ENCODE data around the gene HDAC2. TPM values are rescaled to one million over a fixed set of nuclear protein-coding genes. Genes with fewer than 3 reads are reported as not detected.

HDAC2 gene
- total and polyA plus RNA-seq, 2 of the 13 experiments (the other 11 are each of a cell fraction or from before 2014, with no cell fraction given): 99.6 to 114 TPM

GRCh38 chr6:113979937-113980336 is 9.0 kb upstream of the HDAC2 start:
- no peak for TF ChIP-seq MAZ (IDR thresholded peaks at IDR 0.05; ENCODE audit: borderline replicate concordance, low read depth, low read length)
- no peak for TF ChIP-seq MAZ (CRISPR knock-in tag; IDR thresholded peaks at IDR 0.05; ENCODE audit: low read depth)
- no peak for TF ChIP-seq ZNF678 (CRISPR knock-in tag; IDR thresholded peaks at IDR 0.05)
- no peak for TF ChIP-seq ZNF235 (CRISPR knock-in tag; IDR thresholded peaks at IDR 0.05; ENCODE audit: borderline replicate concordance)
- TF ChIP-seq POLR2AphosphoS2 (IDR thresholded peaks at IDR 0.05; ENCODE audit: low read depth, low read length): no peak
- no peak for TF ChIP-seq RFX3 (CRISPR knock-in tag; IDR thresholded peaks at IDR 0.05)
- no peak for TF ChIP-seq TRAFD1 (CRISPR knock-in tag; IDR thresholded peaks at IDR 0.05; ENCODE audit: borderline replicate concordance)
- no peak for TF ChIP-seq ZNF784 (CRISPR knock-in tag; IDR thresholded peaks at IDR 0.05; ENCODE audit: borderline replicate concordance)
- TF ChIP-seq ZHX1 (CRISPR knock-in tag; IDR thresholded peaks at IDR 0.05; ENCODE audit: low read depth): no peak
- no peak for TF ChIP-seq ZNF747 (CRISPR knock-in tag; IDR thresholded peaks at IDR 0.05; ENCODE audit: borderline replicate concordance)
- TF ChIP-seq ZNF230 (CRISPR knock-in tag; IDR thresholded peaks at IDR 0.05): no peak
- TF ChIP-seq JARID2 (CRISPR knock-in tag; IDR thresholded peaks at IDR 0.05; ENCODE audit: insufficient replicate concordance): no peak
- no peak for TF ChIP-seq PCBP1 (IDR thresholded peaks at IDR 0.05; ENCODE audit: borderline replicate concordance, low read depth, low read length)
- TF ChIP-seq NPAS2 (CRISPR knock-in tag; IDR thresholded peaks at IDR 0.05; ENCODE audit: borderline replicate concordance): no peak
- no peak for TF ChIP-seq MIXL1 (CRISPR knock-in tag; IDR thresholded peaks at IDR 0.05)
- no peak for TF ChIP-seq ZNF766 (CRISPR knock-in tag; IDR thresholded peaks at IDR 0.05; ENCODE audit: borderline replicate concordance)
- TF ChIP-seq ZNF878 (CRISPR knock-in tag; IDR thresholded peaks at IDR 0.05): no peak
- TF ChIP-seq ZNF44 (CRISPR knock-in tag; IDR thresholded peaks at IDR 0.05): no peak
- no peak for TF ChIP-seq FOXC1 (CRISPR knock-in tag; IDR thresholded peaks at IDR 0.05; ENCODE audit: borderline replicate concordance)
- Histone ChIP-seq H4K20me1 (ENCODE audit: insufficient read depth, low read length) (no peaks in the 10 kb centered on the region), H3K9me3 (ENCODE audit: low read length) (no peaks in the 10 kb centered on the region), H3K79me2 (ENCODE audit: insufficient read depth, low read length) (no peaks in the 10 kb centered on the region), H3K36me3 (replicated peaks in 1 of 2; ENCODE audit: control insufficient read depth in 1 of 2, insufficient read depth in 2 of 2, low read length in 2 of 2) (no peaks in the 10 kb centered on the region), H3K4me3 (replicated peaks in 1 of 3; ENCODE audit: insufficient read depth in 1 of 3, low read depth in 2 of 3, low read length in 3 of 3) (no peak overlapping the region), H3K4me1 (ENCODE audit: insufficient read depth, low read length) (peaks cover 17% of the 10 kb centered on the region), H3K4me2 (ENCODE audit: low read depth, low read length) (no peak overlapping the region), H3K27me3 (ENCODE audit: control insufficient read depth in 1 of 2, insufficient read depth in 2 of 2, low read length in 2 of 2) (no peaks in the 10 kb centered on the region), H2AFZ (ENCODE audit: low read length) (no peak overlapping the region), H3K27ac (ENCODE audit: extremely low read length, insufficient read depth, low read length) (no peak overlapping the region), H3K9ac (ENCODE audit: insufficient read depth, low read depth, low read length) (no peak overlapping the region)
- no peak for FAIRE-seq
- WGBS (ENCODE audit: low lambda C conversion rate): 14% methylated on average over 1 of the region's 1 CpG
- DNase-seq (ENCODE audit: low spot score): no peak
- BruUV-seq (replicated peaks): no TSS peak
- intact Hi-C loops (cut with micrococcal nuclease; ENCODE audit: unreplicated experiment) (loop anchor here (5.0 to 10.0 kb wide), 2 partner anchors 185 to 1567 kb away; no protein-coding TSS in a partner anchor), in situ Hi-C loops (cut with HindIII; ENCODE audit: extremely low pct_ligation_motif_present, low pct_unique_long_range_greater_than_20kb) (loop anchor here (10.0 to 25.0 kb wide), 3 partner anchors 357 to 1907 kb away; partner anchors contain the start of gene HS3ST5)
- ChIA-PET POLR2A (interaction anchor here (1.4 kb wide), 1 partner anchor 8 kb away, joined by 3 read pairs; no protein-coding TSS in a partner anchor), CTCF (ENCODE audit: low intra/inter-chr PET ratio, low total read pairs) (no interaction called here)
- ATAC-seq: no peak
